ENCODE data around the gene BACH2. TPM values are rescaled to one million over a fixed set of nuclear protein-coding genes. Genes with fewer than 3 reads are reported as not detected.

The BACH2 gene
- total and polyA plus RNA-seq, 2 experiments from 2014 or later = 5.4 to 5.6 TPM

- Histone ChIP-seq H3K4me1 (ENCODE audit: low read depth) (peaks cover 8% of the 10 kb centered on the region), H3K9me3 (ENCODE audit: low read depth) (no peaks in the 10 kb centered on the region), H3K27me3 (no peaks in the 10 kb centered on the region), H3K36me3 (no peaks in the 10 kb centered on the region), H3K4me3 (no peak overlapping the region), H3K27ac (no peak overlapping the region)
- TF ChIP-seq CTCF (IDR thresholded peaks at IDR 0.05; ENCODE audit: low read depth, low read length) = no peak
- no peak for DNase-seq (ENCODE audit: low read depth in 1 of 2, low spot score in 1 of 2)
These were observed 344.5 kb downstream of the BACH2 start for GRCh38 chr6:89952105-89952671.

- H3K9me3 ChIP-seq (ENCODE audit: low read depth) = no peaks in the 10 kb centered on the region
- H3K4me1 ChIP-seq (ENCODE audit: low read depth) = peaks cover 8% of the 10 kb centered on the region
- no peak overlapping the region for H3K27ac ChIP-seq
- peak in 1 of 2 donors; percentile 40 for DNase-seq (ENCODE audit: low read depth in 1 of 2, low spot score in 1 of 2)
- H3K4me3 ChIP-seq = no peak overlapping the region
- TF ChIP-seq CTCF (IDR thresholded peaks at IDR 0.05; ENCODE audit: low read depth, low read length) = no peak
- H3K36me3 ChIP-seq = no peaks in the 10 kb centered on the region
- no peaks in the 10 kb centered on the region for H3K27me3 ChIP-seq
These were observed 345.0 kb downstream of the BACH2 start for GRCh38 chr6:89951574-89952104.

- Histone ChIP-seq H3K27me3 (no peaks in the 10 kb centered on the region), H3K4me1 (ENCODE audit: low read depth) (peaks cover 8% of the 10 kb centered on the region), H3K9me3 (ENCODE audit: low read depth) (no peaks in the 10 kb centered on the region), H3K4me3 (no peak overlapping the region), H3K27ac (no peak overlapping the region), H3K36me3 (no peaks in the 10 kb centered on the region)
- peak in 1 of 2 donors; percentile 75 for DNase-seq (ENCODE audit: low read depth in 1 of 2, low spot score in 1 of 2)
- no peak for TF ChIP-seq CTCF (IDR thresholded peaks at IDR 0.05; ENCODE audit: low read depth, low read length)
These were observed 345.7 kb downstream of the BACH2 start for GRCh38 chr6:89950879-89951391.

- no peak overlapping the region for H3K27ac ChIP-seq
- H3K9me3 ChIP-seq (ENCODE audit: low read depth) = no peaks in the 10 kb centered on the region
- no peaks in the 10 kb centered on the region for H3K27me3 ChIP-seq
- peaks cover 7% of the 10 kb centered on the region for H3K4me1 ChIP-seq (ENCODE audit: low read depth)
- DNase-seq (ENCODE audit: low read depth in 1 of 2, low spot score in 1 of 2) = no peak
- TF ChIP-seq CTCF (IDR thresholded peaks at IDR 0.05; ENCODE audit: low read depth, low read length) = no peak
- H3K4me3 ChIP-seq = no peak overlapping the region
- H3K36me3 ChIP-seq = no peaks in the 10 kb centered on the region
These were observed 346.2 kb downstream of the BACH2 start for GRCh38 chr6:89950446-89950845.

- DNase-seq (ENCODE audit: low read depth in 1 of 2, low spot score in 1 of 2) = no peak
- no peak overlapping the region for H3K4me3 ChIP-seq
- no peaks in the 10 kb centered on the region for H3K9me3 ChIP-seq (ENCODE audit: low read depth)
- no peaks in the 10 kb centered on the region for H3K36me3 ChIP-seq
- H3K27me3 ChIP-seq = no peaks in the 10 kb centered on the region
- TF ChIP-seq CTCF (IDR thresholded peaks at IDR 0.05; ENCODE audit: low read depth, low read length) = no peak
- no peak overlapping the region for H3K27ac ChIP-seq
- H3K4me1 ChIP-seq (ENCODE audit: low read depth) = no peaks in the 10 kb centered on the region
These were observed 347.8 kb downstream of the BACH2 start for GRCh38 chr6:89948876-89949275.
